SK-N-SH (cell line): ENCODE data around the gene RNF169. TPM values are rescaled to one million over a fixed set of nuclear protein-coding genes. Genes with fewer than 3 reads are reported as not detected.
A peak's percentile ranks its signal among the peaks of the same experiment; 100 is the strongest.

ENCODE experiments used
- CTCF ChIA-PET: fragments of 300-600, 350-600 bp; formaldehyde crosslinking; extraction: SDS; loops from one replicate; lab custom pipeline; 2021; lab: Yijun Ruan, JAX
- POLR2A ChIA-PET: fragments of 350-600 bp; sonication (Branson Sonifier 250); formaldehyde crosslinking; extraction: SDS; loops from one replicate; lab custom pipeline; 2020; ENCODE audit warnings: antibody characterized with exemption, inconsistent platforms; lab: Yijun Ruan, JAX
- DNase-seq: peaks from one replicate; pipeline ENCODE4 v3.0.0; 2012
- H2AFZ ChIP-seq: fragments of 200-600 bp; sonication (generic); 2 replicates; pipeline ENCODE4 v1.8.1; 2016; ENCODE audit warnings: antibody characterized with exemption, mild to moderate bottlenecking, low read depth
- H3F3A ChIP-seq: fragments of 200-600 bp; sonication (generic); replicated peaks from 2 replicates; pipeline ENCODE3; 2016; ENCODE audit warnings: antibody characterized with exemption, mild to moderate bottlenecking; ENCODE audit not compliant: insufficient read depth
- H3K27ac ChIP-seq, 2 experiments: fragments of 200-500 bp in 1 of 2; fragments of 200-600 bp in 1 of 2; sonication (Bioruptor generic) in 1 of 2; sonication (generic), shearing (Covaris generic) in 1 of 2; 2 replicates each; pipeline versions ENCODE4 v1.5.1 to v1.6.1; 2014 to 2016; ENCODE audit warnings: low read depth in 2 of 2, inconsistent platforms in 1 of 2, low read length in 1 of 2, mild to moderate bottlenecking in 1 of 2, mixed read lengths in 1 of 2
- H3K27me3 ChIP-seq: fragments of 200-600 bp; sonication (generic), shearing (Covaris generic); 2 replicates; pipeline ENCODE4 v1.6.1; 2016; ENCODE audit warnings: mixed run types; ENCODE audit not compliant: insufficient read depth
- H3K36me3 ChIP-seq, 2 experiments: fragments of 200-500 bp in 1 of 2; fragments of 200-600 bp in 1 of 2; sonication (Bioruptor generic) in 1 of 2; sonication (generic) in 1 of 2; replicated peaks in 1 of 2; 2 replicates each; pipeline versions ENCODE3 to v1.5.1; 2014 to 2016; ENCODE audit warnings: low read length in 1 of 2, mild to moderate bottlenecking in 1 of 2; ENCODE audit not compliant: insufficient read depth in 2 of 2, control insufficient read depth in 1 of 2
- H3K4me1 ChIP-seq, 2 experiments: fragments of 200-500 bp in 1 of 2; fragments of 200-600 bp in 1 of 2; sonication (Bioruptor generic) in 1 of 2; sonication (generic), shearing (Covaris generic) in 1 of 2; 2 replicates each; pipeline versions ENCODE4 v1.5.1 to v1.6.1; 2014 to 2016; ENCODE audit warnings: low read depth in 1 of 2, low read length in 1 of 2, mixed run types in 1 of 2; ENCODE audit not compliant: insufficient read depth in 2 of 2, control insufficient read depth in 1 of 2
- H3K4me2 ChIP-seq: fragments of 200-600 bp; sonication (generic), shearing (Covaris generic); 2 replicates; pipeline ENCODE4 v1.6.1; 2017; ENCODE audit warnings: mixed run types
- H3K4me3 ChIP-seq, 2 experiments: fragments of 200-500 bp in 1 of 2; fragments of 200-600 bp in 1 of 2; sonication (Bioruptor generic) in 1 of 2; sonication (generic), shearing (Covaris generic) in 1 of 2; 2 replicates each; pipeline versions ENCODE4 v1.5.1 to v1.8.1; 2014 to 2016; ENCODE audit warnings: low read depth in 2 of 2, inconsistent platforms in 1 of 2, low read length in 1 of 2, mild to moderate bottlenecking in 1 of 2, mixed read lengths in 1 of 2, moderate library complexity in 1 of 2
- H3K79me2 ChIP-seq: fragments of 200-600 bp; sonication (generic); 2 replicates; pipeline ENCODE4 v1.8.1; 2017; ENCODE audit warnings: mild to moderate bottlenecking; ENCODE audit not compliant: insufficient read depth
- H3K9ac ChIP-seq: fragments of 200-600 bp; sonication (generic); 2 replicates; pipeline ENCODE4 v1.6.1; 2017; ENCODE audit warnings: mixed run types
- H3K9me2 ChIP-seq: fragments of 200-600 bp; sonication (generic); 2 replicates; pipeline ENCODE4 v1.6.1; 2017; ENCODE audit warnings: mixed run types
- H3K9me3 ChIP-seq: fragments of 200-600 bp; sonication (generic); 2 replicates; pipeline ENCODE4 v1.6.1; 2017; ENCODE audit warnings: mixed run types, mild to moderate bottlenecking, moderate library complexity
- H4K20me1 ChIP-seq: fragments of 200-600 bp; sonication (generic); 2 replicates; pipeline ENCODE4 v1.6.1; 2017; ENCODE audit warnings: mild to moderate bottlenecking, mixed run types; ENCODE audit not compliant: insufficient read depth
- EP300 ChIP-seq, 2 experiments: IDR thresholded peaks; 2 replicates each; pipeline versions ENCODE4 v1.4.0 to v1.6.1; 2012; ENCODE audit warnings: borderline replicate concordance in 1 of 2, low read depth in 1 of 2, low read length in 1 of 2
- FOSL2 ChIP-seq: IDR thresholded peaks from 2 replicates; pipeline ENCODE4 v1.4.0; 2012; ENCODE audit warnings: low read depth, mild to moderate bottlenecking, moderate library complexity, borderline replicate concordance
- FOXJ3 ChIP-seq: sonication (generic); formaldehyde crosslinking; IDR thresholded peaks from 2 replicates; pipeline ENCODE4 v1.5.1; 2020; ENCODE audit warnings: mild to moderate bottlenecking, missing genetic modification reagents
- GABPA ChIP-seq: IDR thresholded peaks from 2 replicates; pipeline ENCODE4 v1.4.0; 2012; ENCODE audit warnings: low read depth, mild to moderate bottlenecking
- NFIC ChIP-seq: IDR thresholded peaks from 2 replicates; pipeline ENCODE4 v1.4.0; 2012; ENCODE audit warnings: borderline replicate concordance
- NRF1 ChIP-seq: IDR thresholded peaks from 2 replicates; pipeline ENCODE4 v1.6.1; 2012; ENCODE audit warnings: low read depth, mild to moderate bottlenecking, low read length
- RAD21 ChIP-seq: IDR thresholded peaks from 2 replicates; pipeline ENCODE4 v1.6.1; 2012; ENCODE audit warnings: mild to moderate bottlenecking, low read length
- RXRA ChIP-seq: IDR thresholded peaks from 2 replicates; pipeline ENCODE4 v1.4.0; 2012; ENCODE audit warnings: low read depth, mild to moderate bottlenecking, borderline replicate concordance
- SMC3 ChIP-seq: IDR thresholded peaks from 2 replicates; pipeline ENCODE4 v1.6.1; 2012; ENCODE audit warnings: low read depth, low read length, improper control_type of control experiment
- YY1 ChIP-seq: IDR thresholded peaks from 2 replicates; pipeline ENCODE4 v1.4.0; 2012; ENCODE audit warnings: low read depth, mild to moderate bottlenecking
- WGBS: methylation state at CpG from one replicate; pipeline ENCODE4 v1.1.6; 2017; ENCODE audit warnings: low lambda C conversion rate; 5-methylcytosine and 5-hydroxymethylcytosine counted together
- polyA plus RNA-seq, 3 experiments: library from polyadenylated mRNA; depleted of rRNA; stranded (reverse); fragments of >200 nt; gene quantifications; 2 replicates each; pipeline ENCODE4 v1.2.3, GENCODE V29; 2012
- TF ChIP-seq, protein P1 (sequence below): IDR thresholded peaks from 2 replicates; pipeline ENCODE4 v1.4.0; 2012; ENCODE audit warnings: low read depth
- TF ChIP-seq, protein P2 (sequence below): IDR thresholded peaks from 2 replicates; pipeline ENCODE4 v1.6.1; 2012; ENCODE audit warnings: mild to moderate bottlenecking, low read depth, low read length, moderate library complexity
- TF ChIP-seq, protein P3 (sequence below): IDR thresholded peaks from 2 replicates; pipeline ENCODE4; 2012
- TF ChIP-seq, protein P4 (sequence below): IDR thresholded peaks from 2 replicates; pipeline ENCODE4 v1.4.0; 2012; ENCODE audit warnings: low read depth, borderline replicate concordance
- TF ChIP-seq, protein P5 (sequence below): fragments of 200-600 bp; sonication (generic); IDR thresholded peaks from 2 replicates; pipeline ENCODE4 v1.6.1; 2017; ENCODE audit warnings: antibody characterized with exemption, mild to moderate bottlenecking, moderate library complexity

Gene RNF169
- polyA plus RNA-seq, 1 of the 3 experiments (the other 2 are of a cell fraction), result 2.2 TPM

DNA sequence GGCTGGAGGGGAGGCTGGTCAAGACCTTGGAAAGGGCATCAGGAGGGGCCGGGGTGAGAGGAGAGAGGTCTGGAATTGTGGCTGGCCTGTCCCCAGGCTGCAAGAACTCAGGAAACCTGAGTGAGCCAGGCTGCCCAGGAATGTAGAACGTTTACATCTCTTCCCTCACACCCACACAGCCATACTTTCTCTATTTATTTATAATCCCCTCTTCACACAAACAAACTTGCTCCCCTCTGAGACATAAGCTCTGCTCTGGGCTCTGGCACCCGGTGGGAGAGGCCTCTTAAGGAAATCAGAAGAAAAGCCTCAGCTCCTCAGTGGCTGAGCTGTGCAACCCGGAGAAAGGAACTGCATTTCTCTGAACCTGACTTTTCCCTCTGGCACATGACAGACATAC, 22.9 kb upstream of the RNF169 start:
- no peak for DNase-seq
- no peak overlapping the region for H2AFZ ChIP-seq
- no peaks in the 10 kb centered on the region for H4K20me1 ChIP-seq
- TF ChIP-seq, protein P1, sequence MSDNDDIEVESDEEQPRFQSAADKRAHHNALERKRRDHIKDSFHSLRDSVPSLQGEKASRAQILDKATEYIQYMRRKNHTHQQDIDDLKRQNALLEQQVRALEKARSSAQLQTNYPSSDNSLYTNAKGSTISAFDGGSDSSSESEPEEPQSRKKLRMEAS, result no peak
- TF ChIP-seq, protein P2, sequence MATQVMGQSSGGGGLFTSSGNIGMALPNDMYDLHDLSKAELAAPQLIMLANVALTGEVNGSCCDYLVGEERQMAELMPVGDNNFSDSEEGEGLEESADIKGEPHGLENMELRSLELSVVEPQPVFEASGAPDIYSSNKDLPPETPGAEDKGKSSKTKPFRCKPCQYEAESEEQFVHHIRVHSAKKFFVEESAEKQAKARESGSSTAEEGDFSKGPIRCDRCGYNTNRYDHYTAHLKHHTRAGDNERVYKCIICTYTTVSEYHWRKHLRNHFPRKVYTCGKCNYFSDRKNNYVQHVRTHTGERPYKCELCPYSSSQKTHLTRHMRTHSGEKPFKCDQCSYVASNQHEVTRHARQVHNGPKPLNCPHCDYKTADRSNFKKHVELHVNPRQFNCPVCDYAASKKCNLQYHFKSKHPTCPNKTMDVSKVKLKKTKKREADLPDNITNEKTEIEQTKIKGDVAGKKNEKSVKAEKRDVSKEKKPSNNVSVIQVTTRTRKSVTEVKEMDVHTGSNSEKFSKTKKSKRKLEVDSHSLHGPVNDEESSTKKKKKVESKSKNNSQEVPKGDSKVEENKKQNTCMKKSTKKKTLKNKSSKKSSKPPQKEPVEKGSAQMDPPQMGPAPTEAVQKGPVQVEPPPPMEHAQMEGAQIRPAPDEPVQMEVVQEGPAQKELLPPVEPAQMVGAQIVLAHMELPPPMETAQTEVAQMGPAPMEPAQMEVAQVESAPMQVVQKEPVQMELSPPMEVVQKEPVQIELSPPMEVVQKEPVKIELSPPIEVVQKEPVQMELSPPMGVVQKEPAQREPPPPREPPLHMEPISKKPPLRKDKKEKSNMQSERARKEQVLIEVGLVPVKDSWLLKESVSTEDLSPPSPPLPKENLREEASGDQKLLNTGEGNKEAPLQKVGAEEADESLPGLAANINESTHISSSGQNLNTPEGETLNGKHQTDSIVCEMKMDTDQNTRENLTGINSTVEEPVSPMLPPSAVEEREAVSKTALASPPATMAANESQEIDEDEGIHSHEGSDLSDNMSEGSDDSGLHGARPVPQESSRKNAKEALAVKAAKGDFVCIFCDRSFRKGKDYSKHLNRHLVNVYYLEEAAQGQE, result no peak
- TF ChIP-seq, protein P3, sequence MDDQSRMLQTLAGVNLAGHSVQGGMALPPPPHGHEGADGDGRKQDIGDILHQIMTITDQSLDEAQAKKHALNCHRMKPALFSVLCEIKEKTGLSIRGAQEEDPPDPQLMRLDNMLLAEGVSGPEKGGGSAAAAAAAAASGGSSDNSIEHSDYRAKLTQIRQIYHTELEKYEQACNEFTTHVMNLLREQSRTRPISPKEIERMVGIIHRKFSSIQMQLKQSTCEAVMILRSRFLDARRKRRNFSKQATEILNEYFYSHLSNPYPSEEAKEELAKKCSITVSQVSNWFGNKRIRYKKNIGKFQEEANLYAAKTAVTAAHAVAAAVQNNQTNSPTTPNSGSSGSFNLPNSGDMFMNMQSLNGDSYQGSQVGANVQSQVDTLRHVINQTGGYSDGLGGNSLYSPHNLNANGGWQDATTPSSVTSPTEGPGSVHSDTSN, result no peak
- TF ChIP-seq NFIC, result no peak
- TF ChIP-seq FOSL2, result no peak
- TF ChIP-seq GABPA, result no peak
- TF ChIP-seq SMC3, result no peak
- TF ChIP-seq EP300 (IDR thresholded peaks at IDR 0.05; ENCODE audit: borderline replicate concordance in 1 of 2, low read depth in 1 of 2, low read length in 1 of 2), result no peak
- TF ChIP-seq, all 33 proteins: peak for 0
- Histone ChIP-seq H3K27ac (no peak overlapping the region), H3K4me2 (no peak overlapping the region), H3K9me3 (no peaks in the 10 kb centered on the region), H3F3A (no peaks in the 10 kb centered on the region), H3K4me3 (no peak overlapping the region), H3K27me3 (peaks cover 18% of the 10 kb centered on the region), H3K4me1 (no peaks in the 10 kb centered on the region; a peak in 1 of 4 replicates), H3K79me2 (no peaks in the 10 kb centered on the region), H3K36me3 (no peaks in the 10 kb centered on the region), H3K9ac (no peak overlapping the region), H3K9me2 (no peaks in the 10 kb centered on the region)
- 57% methylated on average over 4 of the region's 4 CpGs for WGBS
- ChIA-PET POLR2A (interaction anchor here (1.6 kb wide), 1 partner anchor 15 kb away, joined by 5 read pairs; no protein-coding TSS in a partner anchor), CTCF (interaction anchor here (0.9 to 8.0 kb wide), 32 partner anchors 8 to 526 kb away, joined by 3 to 243 read pairs (median 6); partner anchors contain the start of genes LIPT2 and POLD3)

DNA sequence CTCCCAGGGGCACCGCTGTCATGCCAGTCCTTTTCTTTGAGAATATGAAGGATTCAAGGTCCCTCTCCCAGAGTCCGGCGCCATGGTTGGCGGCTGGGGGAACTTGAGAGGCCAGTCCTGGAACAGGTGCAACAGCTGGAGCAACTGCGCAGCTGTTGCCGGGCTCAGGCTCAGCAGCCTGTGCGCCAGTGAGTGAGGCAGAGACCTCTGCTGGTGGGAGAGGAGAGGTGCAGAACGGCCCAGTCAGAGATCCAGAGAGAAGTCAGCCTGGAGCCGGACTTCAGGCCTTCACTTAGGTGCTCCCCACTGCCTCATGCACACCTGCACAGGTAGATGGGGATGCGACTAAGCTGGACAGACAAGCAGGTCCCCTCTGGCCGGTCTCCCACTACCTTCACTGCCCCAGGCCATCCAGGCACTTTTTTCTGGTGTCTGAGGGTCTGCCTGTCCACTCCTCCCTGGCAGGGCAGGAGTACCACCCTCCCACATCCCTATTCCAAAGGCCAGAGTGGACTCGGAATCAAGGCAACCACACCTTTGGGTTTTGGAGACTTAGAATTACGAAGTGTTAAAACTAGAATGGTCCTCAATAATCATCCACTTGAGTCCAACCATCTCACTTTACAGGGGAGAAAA, 22.0 kb upstream of the RNF169 start:
- DNase-seq, result peak; percentile 87

More for the DNA sequence above, 22.0 kb upstream of the RNF169 start:
- ChIA-PET CTCF (interaction anchor here (0.6 to 8.0 kb wide), 43 partner anchors 8 to 525 kb away, joined by 3 to 243 read pairs (median 4); partner anchors contain the start of genes LIPT2 and RNF169), POLR2A (no interaction called here)
- no peak overlapping the region for H3K27ac ChIP-seq
- H4K20me1 ChIP-seq, result no peaks in the 10 kb centered on the region
- no peaks in the 10 kb centered on the region; a peak in 1 of 4 replicates for H3K4me1 ChIP-seq
- TF ChIP-seq NFIC (no peak), YY1 (no peak), SMC3 (peak; percentile 90), RXRA (no peak), FOXJ3 (CRISPR knock-in tag) (0 out of 2 replicates have a peak, but pooled peaks have one; percentile 15), RAD21 (peak; percentile 89), NRF1 (peak; percentile 50; the same call in 1 of the 2 replicates), FOSL2 (no peak)
- TF ChIP-seq, protein P4, sequence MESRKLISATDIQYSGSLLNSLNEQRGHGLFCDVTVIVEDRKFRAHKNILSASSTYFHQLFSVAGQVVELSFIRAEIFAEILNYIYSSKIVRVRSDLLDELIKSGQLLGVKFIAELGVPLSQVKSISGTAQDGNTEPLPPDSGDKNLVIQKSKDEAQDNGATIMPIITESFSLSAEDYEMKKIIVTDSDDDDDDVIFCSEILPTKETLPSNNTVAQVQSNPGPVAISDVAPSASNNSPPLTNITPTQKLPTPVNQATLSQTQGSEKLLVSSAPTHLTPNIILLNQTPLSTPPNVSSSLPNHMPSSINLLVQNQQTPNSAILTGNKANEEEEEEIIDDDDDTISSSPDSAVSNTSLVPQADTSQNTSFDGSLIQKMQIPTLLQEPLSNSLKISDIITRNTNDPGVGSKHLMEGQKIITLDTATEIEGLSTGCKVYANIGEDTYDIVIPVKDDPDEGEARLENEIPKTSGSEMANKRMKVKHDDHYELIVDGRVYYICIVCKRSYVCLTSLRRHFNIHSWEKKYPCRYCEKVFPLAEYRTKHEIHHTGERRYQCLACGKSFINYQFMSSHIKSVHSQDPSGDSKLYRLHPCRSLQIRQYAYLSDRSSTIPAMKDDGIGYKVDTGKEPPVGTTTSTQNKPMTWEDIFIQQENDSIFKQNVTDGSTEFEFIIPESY, result no peak
- TF ChIP-seq, protein P5, sequence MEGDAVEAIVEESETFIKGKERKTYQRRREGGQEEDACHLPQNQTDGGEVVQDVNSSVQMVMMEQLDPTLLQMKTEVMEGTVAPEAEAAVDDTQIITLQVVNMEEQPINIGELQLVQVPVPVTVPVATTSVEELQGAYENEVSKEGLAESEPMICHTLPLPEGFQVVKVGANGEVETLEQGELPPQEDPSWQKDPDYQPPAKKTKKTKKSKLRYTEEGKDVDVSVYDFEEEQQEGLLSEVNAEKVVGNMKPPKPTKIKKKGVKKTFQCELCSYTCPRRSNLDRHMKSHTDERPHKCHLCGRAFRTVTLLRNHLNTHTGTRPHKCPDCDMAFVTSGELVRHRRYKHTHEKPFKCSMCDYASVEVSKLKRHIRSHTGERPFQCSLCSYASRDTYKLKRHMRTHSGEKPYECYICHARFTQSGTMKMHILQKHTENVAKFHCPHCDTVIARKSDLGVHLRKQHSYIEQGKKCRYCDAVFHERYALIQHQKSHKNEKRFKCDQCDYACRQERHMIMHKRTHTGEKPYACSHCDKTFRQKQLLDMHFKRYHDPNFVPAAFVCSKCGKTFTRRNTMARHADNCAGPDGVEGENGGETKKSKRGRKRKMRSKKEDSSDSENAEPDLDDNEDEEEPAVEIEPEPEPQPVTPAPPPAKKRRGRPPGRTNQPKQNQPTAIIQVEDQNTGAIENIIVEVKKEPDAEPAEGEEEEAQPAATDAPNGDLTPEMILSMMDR, result peak; percentile 86
- WGBS, result 4% methylated on average over 9 of the region's 13 CpGs
- no peaks in the 10 kb centered on the region for H3F3A ChIP-seq
- no peaks in the 10 kb centered on the region for H3K9me3 ChIP-seq
- peaks cover 24% of the 10 kb centered on the region for H3K27me3 ChIP-seq
- H3K9me2 ChIP-seq, result no peaks in the 10 kb centered on the region
- peak overlapping the region in 1 of 2 experiments; percentile 17; a peak in 1 of 4 replicates for H3K4me3 ChIP-seq
- no peaks in the 10 kb centered on the region for H3K36me3 ChIP-seq
- no peak overlapping the region for H3K9ac ChIP-seq
- H2AFZ ChIP-seq, result no peak overlapping the region
- H3K4me2 ChIP-seq, result no peak overlapping the region
- H3K79me2 ChIP-seq, result no peaks in the 10 kb centered on the region
